SK-N-SH treated with all-trans-retinoic acid at 6 μM for 48 hours (cell line): Measurements from ENCODE around the gene NAT8.
"Not testable (repeated sequence)": the region's sequence is repeated elsewhere in the genome, so short reads cannot be mapped to it uniquely, and the experiment has no call there.

Experiments
- ARNTL ChIP-seq: fragments of 450-650 bp; formaldehyde crosslinking; IDR thresholded peaks from 2 replicates; pipeline ENCODE4 v1.5.0; 2020; ENCODE audit warnings: low read depth, mild to moderate bottlenecking, moderate library complexity, borderline replicate concordance
- CSDC2 ChIP-seq: fragments of 250-450 bp; sonication (Bioruptor Pico); IDR thresholded peaks from 2 replicates; pipeline ENCODE4 v1.5.0; 2020; ENCODE audit warnings: mild to moderate bottlenecking, moderate library complexity
- RARB ChIP-seq: fragments of 250-450 bp; sonication (Bioruptor Pico); IDR thresholded peaks from 2 replicates; pipeline ENCODE4 v1.8.0; 2021; ENCODE audit warnings: mild to moderate bottlenecking, moderate library complexity
- TOX ChIP-seq: fragments of 250-450 bp; sonication (Bioruptor Pico); IDR thresholded peaks from 2 replicates; pipeline ENCODE4 v1.8.0; 2021; ENCODE audit warnings: mild to moderate bottlenecking, moderate library complexity, borderline replicate concordance
- ZC3H10 ChIP-seq: fragments of 250-450 bp; sonication (Bioruptor Pico); IDR thresholded peaks from 2 replicates; pipeline ENCODE4 v1.5.1; 2021; ENCODE audit warnings: mild to moderate bottlenecking, moderate library complexity
- ZFP30 ChIP-seq: fragments of 450-650 bp; formaldehyde crosslinking; IDR thresholded peaks from 2 replicates; pipeline ENCODE4 v1.5.0; 2022; ENCODE audit warnings: mild to moderate bottlenecking, moderate library complexity
- TF ChIP-seq, protein P1 (sequence below): fragments of 250-450 bp; sonication (Bioruptor Pico); IDR thresholded peaks from 2 replicates; pipeline ENCODE4 v1.8.0; 2020; ENCODE audit warnings: mild to moderate bottlenecking, moderate library complexity, borderline replicate concordance
- TF ChIP-seq, protein P2 (sequence below): fragments of 250-450 bp; sonication (Bioruptor Pico); IDR thresholded peaks from 2 replicates; pipeline ENCODE4 v1.5.1; 2021; ENCODE audit warnings: mild to moderate bottlenecking, moderate library complexity

GRCh38 chr2:73667239-73667638 lies 25.0 kb upstream of the NAT8 start:
- not testable (repeated sequence) for TF ChIP-seq ZC3H10; CSDC2 (CRISPR knock-in tag); ZFP30 (CRISPR knock-in tag); TOX (CRISPR knock-in tag); RARB (CRISPR knock-in tag); ARNTL
- TF ChIP-seq, protein P1, sequence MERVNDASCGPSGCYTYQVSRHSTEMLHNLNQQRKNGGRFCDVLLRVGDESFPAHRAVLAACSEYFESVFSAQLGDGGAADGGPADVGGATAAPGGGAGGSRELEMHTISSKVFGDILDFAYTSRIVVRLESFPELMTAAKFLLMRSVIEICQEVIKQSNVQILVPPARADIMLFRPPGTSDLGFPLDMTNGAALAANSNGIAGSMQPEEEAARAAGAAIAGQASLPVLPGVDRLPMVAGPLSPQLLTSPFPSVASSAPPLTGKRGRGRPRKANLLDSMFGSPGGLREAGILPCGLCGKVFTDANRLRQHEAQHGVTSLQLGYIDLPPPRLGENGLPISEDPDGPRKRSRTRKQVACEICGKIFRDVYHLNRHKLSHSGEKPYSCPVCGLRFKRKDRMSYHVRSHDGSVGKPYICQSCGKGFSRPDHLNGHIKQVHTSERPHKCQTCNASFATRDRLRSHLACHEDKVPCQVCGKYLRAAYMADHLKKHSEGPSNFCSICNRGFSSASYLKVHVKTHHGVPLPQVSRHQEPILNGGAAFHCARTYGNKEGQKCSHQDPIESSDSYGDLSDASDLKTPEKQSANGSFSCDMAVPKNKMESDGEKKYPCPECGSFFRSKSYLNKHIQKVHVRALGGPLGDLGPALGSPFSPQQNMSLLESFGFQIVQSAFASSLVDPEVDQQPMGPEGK, result not testable (repeated sequence)
- TF ChIP-seq, protein P2, sequence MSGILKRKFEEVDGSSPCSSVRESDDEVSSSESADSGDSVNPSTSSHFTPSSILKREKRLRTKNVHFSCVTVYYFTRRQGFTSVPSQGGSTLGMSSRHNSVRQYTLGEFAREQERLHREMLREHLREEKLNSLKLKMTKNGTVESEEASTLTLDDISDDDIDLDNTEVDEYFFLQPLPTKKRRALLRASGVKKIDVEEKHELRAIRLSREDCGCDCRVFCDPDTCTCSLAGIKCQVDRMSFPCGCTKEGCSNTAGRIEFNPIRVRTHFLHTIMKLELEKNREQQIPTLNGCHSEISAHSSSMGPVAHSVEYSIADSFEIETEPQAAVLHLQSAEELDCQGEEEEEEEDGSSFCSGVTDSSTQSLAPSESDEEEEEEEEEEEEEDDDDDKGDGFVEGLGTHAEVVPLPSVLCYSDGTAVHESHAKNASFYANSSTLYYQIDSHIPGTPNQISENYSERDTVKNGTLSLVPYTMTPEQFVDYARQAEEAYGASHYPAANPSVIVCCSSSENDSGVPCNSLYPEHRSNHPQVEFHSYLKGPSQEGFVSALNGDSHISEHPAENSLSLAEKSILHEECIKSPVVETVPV (CRISPR knock-in tag), result not testable (repeated sequence)
